ENCODE measurements around the gene PRDM12.
"Not testable (repeated sequence)": the region's sequence is repeated elsewhere in the genome, so short reads cannot be mapped to it uniquely, and the experiment has no call there.

PRDM12 gene

DNA sequence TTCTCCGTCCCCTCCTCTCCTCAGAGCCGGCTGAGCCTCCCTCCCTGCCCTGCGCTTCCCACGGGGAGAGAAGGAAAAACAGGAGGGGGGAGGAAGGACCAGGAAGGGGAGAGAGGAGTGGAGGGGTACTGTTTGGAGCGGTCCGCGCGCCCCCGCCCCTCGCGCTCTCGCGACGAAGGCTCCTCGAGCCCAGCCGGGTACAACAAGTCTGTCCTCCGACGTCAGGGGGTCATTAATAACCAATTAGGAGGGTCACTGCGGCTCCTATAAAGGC lies 480 bp upstream of the PRDM12 start:
- DNase-seq (ENCODE audit: low read depth in 2 of 2): no peak

GRCh38 chr9:130665029-130665430 lies 636 bp downstream of the PRDM12 start:
- DNase-seq (ENCODE audit: low read depth in 2 of 2): no peak

GRCh38 chr9:130665431-130666392 lies 1.3 kb downstream of the PRDM12 start:
- DNase-seq (ENCODE audit: low read depth in 2 of 2): no peak

- no peak for DNase-seq (ENCODE audit: low read depth in 2 of 2)
Measured at GRCh38 chr9:130666393-130667119, 2.2 kb downstream of the PRDM12 start.

DNA sequence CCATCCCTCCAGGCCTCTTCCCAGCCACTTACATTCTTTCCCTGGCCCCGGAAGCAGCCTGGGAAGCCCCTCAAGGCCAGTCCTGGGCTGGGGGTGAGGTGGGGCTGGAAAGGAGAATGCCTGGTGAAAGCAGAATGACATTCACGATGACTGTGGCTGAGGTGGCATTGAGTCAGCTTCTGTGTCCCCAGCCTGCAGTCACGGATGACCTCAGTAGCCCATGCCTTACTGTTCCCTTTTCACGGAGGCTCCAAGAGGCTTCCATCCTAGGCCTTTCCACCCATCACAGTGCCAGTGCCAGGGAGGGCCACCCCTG lies 2.7 kb downstream of the PRDM12 start:
- DNase-seq (ENCODE audit: low read depth in 2 of 2): no peak

- DNase-seq (ENCODE audit: low read depth in 2 of 2): no peak
Measured at GRCh38 chr9:130668196-130668595, 3.8 kb downstream of the PRDM12 start.

GRCh38 chr9:130668659-130669058 lies 4.3 kb downstream of the PRDM12 start:
- DNase-seq (ENCODE audit: low read depth in 2 of 2): no peak

GRCh38 chr9:130669965-130670364 lies 5.6 kb downstream of the PRDM12 start:
- DNase-seq (ENCODE audit: low read depth in 2 of 2): no peak

GRCh38 chr9:130670644-130671043 lies 6.2 kb downstream of the PRDM12 start:
- no peak for DNase-seq (ENCODE audit: low read depth in 2 of 2)

DNA sequence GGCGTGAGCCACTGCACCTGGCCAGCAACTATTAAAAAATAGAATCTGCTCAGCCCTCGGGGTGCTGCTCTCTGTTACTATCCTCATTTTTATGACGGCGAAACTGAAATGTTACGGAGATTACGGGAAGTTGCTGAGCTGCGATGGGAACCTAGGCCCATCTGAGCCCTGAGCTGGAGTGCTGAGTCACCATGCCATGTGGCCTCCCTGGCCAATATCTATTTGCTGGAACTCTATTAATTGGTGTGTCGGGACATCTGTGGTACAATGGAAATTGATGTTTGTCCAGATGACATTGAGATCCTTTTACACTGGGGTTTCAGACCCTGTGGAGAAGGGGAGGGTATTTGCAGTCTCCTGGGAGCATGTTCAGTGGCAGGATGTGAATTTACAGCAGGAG lies 8.1 kb downstream of the PRDM12 start:
- DNase-seq (ENCODE audit: low read depth in 2 of 2): no peak

DNA sequence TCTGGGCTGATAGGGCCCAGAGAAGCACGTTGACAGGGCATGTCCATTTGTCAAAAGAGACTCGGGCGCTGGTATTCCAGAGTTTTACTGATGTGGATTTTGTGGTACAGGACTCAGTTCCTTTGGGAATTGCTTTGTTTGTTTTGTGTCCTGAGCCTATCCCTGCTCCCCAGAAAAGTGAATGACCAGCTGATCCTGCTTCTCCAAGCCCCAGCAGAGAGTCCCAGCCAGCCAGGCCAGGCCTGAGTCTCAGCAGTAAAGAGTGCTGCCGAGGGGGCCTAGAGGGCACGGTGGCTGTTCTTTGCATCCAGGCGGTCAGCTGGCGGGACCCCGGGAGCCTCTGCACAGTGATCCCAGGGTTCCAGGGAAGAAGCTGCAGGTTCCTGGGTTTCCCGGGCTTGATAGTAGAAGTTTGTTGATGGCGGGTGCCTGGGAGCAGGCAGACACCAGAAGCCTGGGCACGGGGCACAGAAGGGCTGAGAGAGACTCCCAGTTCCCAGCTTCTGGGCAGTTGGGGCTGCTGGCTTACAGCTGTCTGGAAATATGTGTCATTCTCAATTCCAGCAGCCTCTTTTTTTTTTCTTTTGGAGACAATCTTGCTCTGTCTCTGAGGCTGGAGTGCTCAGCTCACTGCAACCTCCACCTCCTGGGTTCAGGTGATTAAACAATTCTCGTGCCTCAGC lies 8.7 kb downstream of the PRDM12 start:
- no peak for DNase-seq (ENCODE audit: low read depth in 2 of 2)

GRCh38 chr9:130675396-130675795 lies 11.0 kb downstream of the PRDM12 start:
- DNase-seq (ENCODE audit: low read depth in 2 of 2): no peak

DNA sequence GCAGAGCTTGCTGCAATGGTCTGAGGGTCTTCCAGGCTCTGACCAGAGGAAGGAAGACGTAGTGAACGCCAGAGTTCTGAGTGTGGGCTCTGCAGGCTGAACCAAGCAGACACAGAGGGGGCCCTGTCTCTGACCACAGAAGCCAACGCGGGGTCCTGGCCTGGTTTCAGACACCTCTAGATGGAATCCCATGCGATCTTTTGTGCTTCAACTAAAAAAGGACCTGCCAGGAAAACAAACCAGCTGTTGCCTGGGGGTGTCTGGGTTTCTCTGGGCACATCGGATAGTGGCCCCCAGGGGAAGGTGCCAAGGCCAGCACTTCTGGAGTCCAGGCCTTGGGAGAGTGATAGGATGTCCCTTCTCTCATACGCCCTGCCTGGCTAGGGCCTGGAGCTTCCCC lies 12.9 kb downstream of the PRDM12 start:
- DNase-seq (ENCODE audit: low read depth in 2 of 2): no peak

GRCh38 chr9:130680836-130681768 lies 16.7 kb downstream of the PRDM12 start:
- peak; percentile 27 to 59 for DNase-seq (ENCODE audit: low read depth in 2 of 2)

DNA sequence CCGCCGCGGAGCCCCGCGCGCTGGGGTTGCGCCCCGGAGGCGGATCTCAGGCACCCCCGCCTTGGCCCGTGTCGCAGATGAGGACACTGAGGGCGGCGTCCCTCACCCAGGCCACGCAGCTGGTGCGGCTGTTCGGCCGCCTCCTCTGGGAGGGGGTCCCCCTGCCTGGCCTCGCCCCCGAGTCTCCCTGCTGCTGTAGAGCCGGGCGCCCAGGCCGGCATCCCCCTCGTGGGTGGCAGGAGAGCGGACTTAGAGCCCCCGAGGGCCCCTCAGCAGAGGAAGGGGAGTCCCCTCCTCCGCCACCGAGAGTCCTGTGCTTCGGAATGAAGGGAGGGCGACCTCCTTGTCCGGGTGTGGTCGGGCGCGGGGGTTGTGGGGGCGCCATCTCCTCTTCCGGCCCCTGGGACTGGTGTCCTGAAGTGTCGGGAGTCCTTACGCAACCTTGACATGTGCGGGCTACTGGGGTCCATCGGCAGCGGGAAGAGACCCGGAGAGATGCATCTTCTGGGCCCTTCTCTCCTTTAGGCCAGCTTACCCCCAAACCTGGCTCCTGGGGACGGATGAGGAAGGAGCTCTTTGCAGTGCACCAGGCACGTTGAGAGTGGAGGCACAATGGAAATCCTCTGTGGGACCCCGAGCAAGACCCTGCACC lies 17.5 kb downstream of the PRDM12 start:
- DNase-seq (ENCODE audit: low read depth in 2 of 2): no peak

- DNase-seq (ENCODE audit: low read depth in 2 of 2): peak; percentile 49 to 50
Measured at GRCh38 chr9:130682421-130683121, 18.2 kb downstream of the PRDM12 start.

GRCh38 chr9:130685104-130685503 lies 20.7 kb downstream of the PRDM12 start:
- no peak for DNase-seq (ENCODE audit: low read depth in 2 of 2)

- DNase-seq (ENCODE audit: low read depth in 2 of 2): not testable (repeated sequence)
Measured at GRCh38 chr9:130685945-130686344, 21.6 kb downstream of the PRDM12 start.

DNA sequence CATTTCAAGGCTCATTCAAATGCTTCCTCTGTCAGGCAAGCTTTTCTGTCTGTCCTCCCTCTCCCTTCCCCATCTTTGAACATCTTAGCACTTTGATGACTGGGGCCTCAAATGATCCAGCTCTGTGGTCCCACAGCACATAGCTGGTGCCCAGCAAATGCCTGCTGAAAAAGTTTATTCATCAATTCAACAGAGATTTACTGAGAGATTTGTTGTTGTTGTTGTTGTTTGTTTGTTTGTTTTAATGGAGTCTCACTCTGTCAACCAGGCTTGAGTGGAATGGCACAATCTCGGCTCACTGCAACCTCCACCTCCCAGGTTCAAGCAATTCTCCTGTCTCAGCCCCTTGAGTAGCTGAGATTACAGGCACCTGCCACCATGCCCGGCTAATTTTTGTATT lies 23.2 kb downstream of the PRDM12 start:
- no peak for DNase-seq (ENCODE audit: low read depth in 2 of 2)

DNA sequence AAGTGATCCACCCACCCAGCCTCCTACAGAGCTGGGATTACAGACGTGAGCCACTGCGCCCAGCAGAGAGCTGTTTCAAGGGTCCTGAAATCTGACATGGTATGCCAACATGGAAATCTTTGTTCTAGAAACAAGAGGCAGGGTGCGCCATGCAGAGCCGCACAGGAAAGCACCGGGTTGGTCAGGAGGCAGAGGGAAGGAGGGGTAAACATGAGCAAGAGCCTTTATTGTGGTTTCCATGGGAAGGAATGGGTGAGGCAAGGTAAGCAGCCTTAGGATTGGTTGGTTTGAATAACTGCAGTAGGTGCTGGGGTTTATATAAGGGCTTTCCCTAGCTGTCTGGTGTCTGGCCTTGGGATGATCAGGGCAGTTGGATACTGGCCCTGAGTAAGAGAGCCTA lies 23.7 kb downstream of the PRDM12 start:
- DNase-seq (ENCODE audit: low read depth in 2 of 2): no peak

DNA sequence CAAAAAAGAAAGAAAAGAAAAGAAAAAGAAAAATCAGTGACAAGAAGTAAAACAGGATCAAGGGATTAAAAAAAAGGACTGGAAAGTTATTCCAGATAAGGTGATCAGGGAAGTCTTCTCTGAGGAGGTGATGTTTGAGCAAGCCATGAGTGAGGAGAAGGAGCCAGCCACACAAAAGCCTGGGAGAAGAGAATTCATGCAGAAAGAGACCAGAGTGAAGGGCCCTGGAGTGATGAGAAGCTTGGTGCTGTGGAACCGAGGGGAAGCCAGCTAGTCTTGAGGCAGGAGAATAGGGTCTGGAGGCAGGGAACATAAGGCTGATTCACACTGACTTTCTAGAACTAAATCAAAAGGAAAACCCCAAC lies 25.2 kb downstream of the PRDM12 start:
- DNase-seq (ENCODE audit: low read depth in 2 of 2): no peak
